Measurements from ENCODE around the gene PARD3.

- TF ChIP-seq CTCF (conservative IDR thresholded peaks at IDR 0.05), result no peak
- no peak for TF ChIP-seq EZH2 (IDR thresholded peaks at IDR 0.05; ENCODE audit: low read depth)
Measured at GRCh38 chr10:34585422-34586112, 229.5 kb downstream of the PARD3 start.
